H9 (cell line): ENCODE measurements around the gene KRTAP9-6. TPM values are rescaled to one million over a fixed set of nuclear protein-coding genes. Genes with fewer than 3 reads are reported as not detected.
"Not testable (repeated sequence)": the region's sequence is repeated elsewhere in the genome, so short reads cannot be mapped to it uniquely, and the experiment has no call there.

Source experiments
- DNase-seq: peaks from one replicate; pipeline ENCODE4 v3.0.0-alpha.2; 2017
- H2AFZ ChIP-seq: one replicate; pipeline ENCODE4 v1.6.1; 2013; ENCODE audit warnings: mild to moderate bottlenecking, low read length, control low read depth, moderate library complexity
- H2AK5ac ChIP-seq: 2 replicates; pipeline ENCODE4 v1.6.1; 2013; ENCODE audit warnings: low read length, control low read depth, mixed read lengths; ENCODE audit not compliant: insufficient read length
- H2BK120ac ChIP-seq: one replicate; pipeline ENCODE4 v1.6.1; 2013; ENCODE audit warnings: low read depth, mild to moderate bottlenecking, low read length, control low read depth, inconsistent platforms; ENCODE audit not compliant: poor library complexity, severe bottlenecking
- H2BK12ac ChIP-seq: 2 replicates; pipeline ENCODE4 v1.6.1; 2013; ENCODE audit warnings: low read length, control low read depth, mixed read lengths, low read depth; ENCODE audit not compliant: insufficient read length
- H2BK15ac ChIP-seq: 2 replicates; pipeline ENCODE4 v1.6.1; 2013; ENCODE audit warnings: low read depth, low read length, control low read depth
- H2BK20ac ChIP-seq: one replicate; pipeline ENCODE4 v1.6.1; 2013; ENCODE audit warnings: low read depth, mild to moderate bottlenecking, low read length, control low read depth, inconsistent platforms; ENCODE audit not compliant: poor library complexity, severe bottlenecking
- H2BK5ac ChIP-seq: 2 replicates; pipeline ENCODE4 v1.6.1; 2013; ENCODE audit warnings: low read length, control low read depth, mixed read lengths; ENCODE audit not compliant: insufficient read length
- H3K14ac ChIP-seq: 2 replicates; pipeline ENCODE4 v1.6.1; 2013; ENCODE audit warnings: low read length, control low read depth; ENCODE audit not compliant: insufficient read depth
- H3K18ac ChIP-seq: 2 replicates; pipeline ENCODE4 v1.6.1; 2013; ENCODE audit warnings: low read depth, mild to moderate bottlenecking, mixed read lengths, low read length, control low read depth; ENCODE audit not compliant: insufficient read length
- H3K23ac ChIP-seq: 2 replicates; pipeline ENCODE4 v1.6.1; 2013; ENCODE audit warnings: low read length, control low read depth, mixed read lengths, low read depth; ENCODE audit not compliant: insufficient read length
- H3K23me2 ChIP-seq: 2 replicates; pipeline ENCODE4 v1.6.1; 2013; ENCODE audit warnings: low read depth, mild to moderate bottlenecking, mixed read lengths, low read length, control low read depth; ENCODE audit not compliant: insufficient read length, poor library complexity, severe bottlenecking
- H3K27ac ChIP-seq: 2 replicates; pipeline ENCODE4 v1.5.1; 2013; ENCODE audit warnings: low read length, control low read depth, mixed read lengths, low read depth; ENCODE audit not compliant: insufficient read length
- H3K27me3 ChIP-seq: 2 replicates; pipeline ENCODE4 v1.6.1; 2013; ENCODE audit warnings: low read length, control low read depth, inconsistent platforms; ENCODE audit not compliant: insufficient read depth
- H3K4ac ChIP-seq: 2 replicates; pipeline ENCODE4 v1.6.1; 2013; ENCODE audit warnings: low read depth, mild to moderate bottlenecking, control low read depth, inconsistent platforms, low read length, moderate library complexity
- H3K4me1 ChIP-seq: 2 replicates; pipeline ENCODE4 v1.6.1; 2013; ENCODE audit warnings: low read length, control low read depth, inconsistent platforms; ENCODE audit not compliant: insufficient read depth
- H3K4me2 ChIP-seq: 2 replicates; pipeline ENCODE4 v1.6.1; 2013; ENCODE audit warnings: low read length, control low read depth, mixed read lengths; ENCODE audit not compliant: insufficient read length, insufficient read depth
- H3K56ac ChIP-seq: 2 replicates; pipeline ENCODE4 v1.6.1; 2013; ENCODE audit warnings: low read depth, mild to moderate bottlenecking, mixed read lengths, low read length, control low read depth; ENCODE audit not compliant: insufficient read length
- H3K79me1 ChIP-seq: 2 replicates; pipeline ENCODE4 v1.6.1; 2013; ENCODE audit warnings: low read depth, mild to moderate bottlenecking, moderate library complexity, low read length, control low read depth, inconsistent platforms; ENCODE audit not compliant: insufficient read depth, poor library complexity, severe bottlenecking
- H3K79me2 ChIP-seq: 2 replicates; pipeline ENCODE4 v1.6.1; 2013; ENCODE audit warnings: low read length, control low read depth, inconsistent platforms; ENCODE audit not compliant: insufficient read depth
- H3K9ac ChIP-seq: 2 replicates; pipeline ENCODE4 v1.6.1; 2013; ENCODE audit warnings: low read length, control low read depth, mixed read lengths; ENCODE audit not compliant: insufficient read length; ENCODE audit errors: extremely low read depth
- H3K9me3 ChIP-seq: one replicate; pipeline ENCODE4 v1.6.1; 2013; ENCODE audit warnings: low read depth, low read length, inconsistent platforms; ENCODE audit not compliant: control insufficient read depth
- H3T11ph ChIP-seq: one replicate; pipeline ENCODE4 v1.6.1; 2013; ENCODE audit warnings: mild to moderate bottlenecking, low read length, control low read depth, inconsistent platforms
- H4K20me1 ChIP-seq: one replicate; pipeline ENCODE4 v1.6.1; 2013; ENCODE audit not compliant: control insufficient read depth, insufficient read length, insufficient read depth
- H4K5ac ChIP-seq: 2 replicates; pipeline ENCODE4 v1.6.1; 2013; ENCODE audit warnings: low read depth, mild to moderate bottlenecking, mixed read lengths, low read length, control low read depth; ENCODE audit not compliant: insufficient read length
- H4K8ac ChIP-seq: replicated peaks from 2 replicates; pipeline ENCODE4 v1.6.1; 2013; ENCODE audit warnings: low read length, control low read depth, mixed read lengths, low read depth; ENCODE audit not compliant: insufficient read length
- H4K91ac ChIP-seq: 2 replicates; pipeline ENCODE4 v1.6.1; 2013; ENCODE audit warnings: low read depth, mild to moderate bottlenecking, moderate library complexity, mixed read lengths, low read length, control low read depth; ENCODE audit not compliant: insufficient read length
- H3K27ac Mint-ChIP-seq, 3 experiments: 2 replicates in 2 of 3; 3 replicates in 1 of 3; pipeline ENCODE4 v1.8.0; 2020 to 2021; ENCODE audit warnings: mixed read lengths in 3 of 3, mild to moderate bottlenecking in 1 of 3, moderate library complexity in 1 of 3
- H3K27me3 Mint-ChIP-seq: 2 replicates; pipeline ENCODE4 v1.8.0; 2021; ENCODE audit warnings: low read depth, mild to moderate bottlenecking, moderate library complexity, mixed read lengths
- H3K36me3 Mint-ChIP-seq, 3 experiments: 2 replicates in 2 of 3; 3 replicates in 1 of 3; pipeline ENCODE4 v1.8.0; 2020 to 2021; ENCODE audit warnings: low read depth in 3 of 3, mixed read lengths in 3 of 3; ENCODE audit not compliant: insufficient read depth in 1 of 3
- H3K4me1 Mint-ChIP-seq, 2 experiments: 2 replicates each; pipeline ENCODE4 v1.8.0; 2020; ENCODE audit warnings: mixed read lengths in 2 of 2
- H3K4me3 Mint-ChIP-seq, 2 experiments: 2 replicates in 1 of 2; 3 replicates in 1 of 2; pipeline ENCODE4 v1.8.0; 2020 to 2021; ENCODE audit warnings: mild to moderate bottlenecking in 2 of 2, mixed read lengths in 2 of 2, moderate library complexity in 1 of 2
- H3K9me3 Mint-ChIP-seq, 2 experiments: 2 replicates in 1 of 2; 3 replicates in 1 of 2; pipeline ENCODE4 v1.8.0; 2020; ENCODE audit warnings: mild to moderate bottlenecking in 2 of 2, mixed read lengths in 2 of 2, moderate library complexity in 1 of 2
- WGBS: extraction: QIAGEN DNeasy Blood & Tissue Kit; methylation state at CpG from one replicate; pipeline ENCODE4 v1.1.7; 2013; ENCODE audit warnings: missing lambda C conversion rate, low lambda C conversion rate, mixed read lengths; ENCODE audit not compliant: insufficient read length; ENCODE audit errors: extremely low coverage; 5-methylcytosine and 5-hydroxymethylcytosine counted together
- total RNA-seq: library from RNA; stranded (reverse); gene quantifications from 2 replicates; pipeline ENCODE4 v1.2.1, GENCODE V29; 2021
- TF ChIP-seq, protein P1 (sequence below): fragments of 200-600 bp; sonication (generic); conservative IDR thresholded peaks from 3 replicates; pipeline ENCODE4 v1.8.0; 2021; ENCODE audit warnings: antibody characterized with exemption, mild to moderate bottlenecking

The KRTAP9-6 gene
- total RNA-seq, 1 experiment from 2014 or later = not detected

DNA sequence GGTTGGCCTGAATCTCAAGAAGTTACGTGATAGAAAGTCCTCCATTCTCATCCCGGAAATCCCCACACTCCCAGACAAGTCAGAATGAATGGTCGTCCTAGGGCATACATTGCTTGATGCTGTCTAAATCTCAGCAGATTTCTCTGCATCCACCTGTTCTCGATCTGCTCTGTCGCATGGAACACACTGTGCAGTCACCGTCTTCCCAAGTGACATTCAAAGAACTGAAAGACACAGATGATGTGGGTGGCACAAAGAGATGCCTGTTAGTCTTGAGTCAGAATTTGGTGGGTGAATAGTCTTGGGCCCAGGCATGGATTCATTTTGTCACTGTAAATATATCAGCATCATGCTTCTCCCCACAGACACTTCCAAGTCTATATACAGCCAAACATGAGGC is 33.4 kb upstream of the KRTAP9-6 start:
- Histone ChIP-seq H3K27me3 (no peaks in the 10 kb centered on the region), H3K9ac (no peak overlapping the region), H4K5ac (no peak overlapping the region), H4K8ac (no peak overlapping the region), H2BK20ac (no peak overlapping the region), H3K79me2 (no peaks in the 10 kb centered on the region), H2AFZ (no peak overlapping the region), H3K23me2 (no peaks in the 10 kb centered on the region), H3K79me1 (no peaks in the 10 kb centered on the region), H3K4me2 (no peak overlapping the region), H3K4me1 (no peaks in the 10 kb centered on the region), H3T11ph (no peak overlapping the region), H4K20me1 (no peaks in the 10 kb centered on the region), H2BK12ac (no peak overlapping the region), H3K27ac (no peak overlapping the region), H3K14ac (no peak overlapping the region), H2BK120ac (no peak overlapping the region), H3K23ac (no peak overlapping the region), H2AK5ac (no peak overlapping the region), H3K56ac (no peak overlapping the region), H2BK5ac (no peak overlapping the region), H3K18ac (no peak overlapping the region), H3K4ac (no peak overlapping the region), H3K9me3 (no peaks in the 10 kb centered on the region), H2BK15ac (no peak overlapping the region), H4K91ac (no peak overlapping the region)
- H3K9me3 Mint-ChIP-seq = no peaks in the 10 kb centered on the region; a peak in 1 of 5 replicates
- no CpG with 5 or more reads among the region's 6 CpGs for WGBS
- TF ChIP-seq, protein P1, sequence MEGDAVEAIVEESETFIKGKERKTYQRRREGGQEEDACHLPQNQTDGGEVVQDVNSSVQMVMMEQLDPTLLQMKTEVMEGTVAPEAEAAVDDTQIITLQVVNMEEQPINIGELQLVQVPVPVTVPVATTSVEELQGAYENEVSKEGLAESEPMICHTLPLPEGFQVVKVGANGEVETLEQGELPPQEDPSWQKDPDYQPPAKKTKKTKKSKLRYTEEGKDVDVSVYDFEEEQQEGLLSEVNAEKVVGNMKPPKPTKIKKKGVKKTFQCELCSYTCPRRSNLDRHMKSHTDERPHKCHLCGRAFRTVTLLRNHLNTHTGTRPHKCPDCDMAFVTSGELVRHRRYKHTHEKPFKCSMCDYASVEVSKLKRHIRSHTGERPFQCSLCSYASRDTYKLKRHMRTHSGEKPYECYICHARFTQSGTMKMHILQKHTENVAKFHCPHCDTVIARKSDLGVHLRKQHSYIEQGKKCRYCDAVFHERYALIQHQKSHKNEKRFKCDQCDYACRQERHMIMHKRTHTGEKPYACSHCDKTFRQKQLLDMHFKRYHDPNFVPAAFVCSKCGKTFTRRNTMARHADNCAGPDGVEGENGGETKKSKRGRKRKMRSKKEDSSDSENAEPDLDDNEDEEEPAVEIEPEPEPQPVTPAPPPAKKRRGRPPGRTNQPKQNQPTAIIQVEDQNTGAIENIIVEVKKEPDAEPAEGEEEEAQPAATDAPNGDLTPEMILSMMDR = no peak
- H3K36me3 Mint-ChIP-seq = no peaks in the 10 kb centered on the region
- H3K27ac Mint-ChIP-seq = no peak overlapping the region
- no peak for DNase-seq
- H3K27me3 Mint-ChIP-seq = peaks cover 5% of the 10 kb centered on the region
- peaks cover 3 to 7% of the 10 kb centered on the region in 2 experiments; a peak in 2 of 4 replicates for H3K4me1 Mint-ChIP-seq
- no peak overlapping the region for H3K4me3 Mint-ChIP-seq

DNA sequence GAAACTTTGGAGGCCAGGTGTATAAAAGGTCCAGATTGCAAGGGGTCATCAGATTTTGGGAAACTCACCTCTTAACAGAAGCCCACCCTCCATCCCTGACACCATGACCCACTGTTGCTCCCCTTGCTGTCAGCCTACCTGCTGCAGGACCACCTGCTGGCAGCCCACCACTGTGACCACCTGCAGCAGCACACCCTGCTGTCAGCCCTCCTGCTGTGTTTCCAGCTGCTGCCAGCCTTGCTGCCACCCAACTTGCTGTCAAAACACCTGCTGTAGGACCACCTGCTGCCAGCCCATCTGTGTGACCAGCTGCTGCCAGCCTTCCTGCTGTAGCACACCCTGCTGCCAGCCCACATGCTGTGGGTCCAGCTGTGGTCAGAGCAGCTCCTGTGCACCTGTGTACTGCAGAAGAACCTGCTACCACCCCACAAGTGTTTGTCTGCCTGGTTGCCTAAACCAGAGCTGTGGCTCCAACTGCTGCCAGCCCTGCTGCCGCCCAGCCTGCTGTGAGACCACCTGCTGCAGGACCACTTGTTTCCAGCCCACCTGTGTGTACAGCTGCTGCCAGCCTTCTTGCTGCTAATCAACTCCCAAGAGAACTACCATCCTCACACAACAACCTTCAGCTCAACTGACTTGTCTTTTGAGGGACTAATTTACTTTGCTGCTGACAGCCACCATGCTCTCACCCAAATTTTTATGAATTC is 32.6 kb upstream of the KRTAP9-6 start, which contains the start of gene KRTAP9-3:
Gene KRTAP9-3 (plus strand): TSS at position 51 of the 707 bp plus-strand sequence. CDS start 53 bp downstream, at position 104.
- H3K4me1 ChIP-seq, H3K9me3 ChIP-seq, H3K9me3 Mint-ChIP-seq, H2BK120ac ChIP-seq, H3K4me3 Mint-ChIP-seq, H3K4ac ChIP-seq, H3K9ac ChIP-seq, H3K4me2 ChIP-seq, H4K8ac ChIP-seq, H4K5ac ChIP-seq, H4K91ac ChIP-seq, H3K14ac ChIP-seq, H3K56ac ChIP-seq, H3K27ac Mint-ChIP-seq, DNase-seq, H3K27ac ChIP-seq, H2BK20ac ChIP-seq, H3T11ph ChIP-seq, H3K23ac ChIP-seq, H2AK5ac ChIP-seq, H2BK15ac ChIP-seq, H2BK12ac ChIP-seq, H3K27me3 ChIP-seq, H2BK5ac ChIP-seq, H3K27me3 Mint-ChIP-seq, H3K18ac ChIP-seq, H3K23me2 ChIP-seq, H4K20me1 ChIP-seq, H3K36me3 Mint-ChIP-seq, H3K79me1 ChIP-seq, H3K79me2 ChIP-seq, H2AFZ ChIP-seq, H3K4me1 Mint-ChIP-seq: not testable (repeated sequence)
- no CpG with 5 or more reads among the region's 1 CpG for WGBS
